HepG2 (cell line): Measurements from ENCODE around the gene CLCN2. TPM values are rescaled to one million over a fixed set of nuclear protein-coding genes. Genes with fewer than 3 reads are reported as not detected.

Source experiments
- ATF7 ChIP-seq, 2 experiments: fragments of 450-650 bp in 1 of 2; sonication (generic) in 1 of 2; formaldehyde crosslinking in 1 of 2; IDR thresholded peaks; 2 replicates each; pipeline versions ENCODE4 v1.4.0 to v1.6.1; 2016 to 2020; ENCODE audit warnings: antibody characterized with exemption in 1 of 2, mild to moderate bottlenecking in 1 of 2, missing genetic modification reagents in 1 of 2
- ATRX ChIP-seq: sonication (generic); formaldehyde crosslinking; IDR thresholded peaks from 2 replicates; pipeline ENCODE4 v1.4.0; 2020; ENCODE audit warnings: missing genetic modification reagents, borderline replicate concordance
- EEA1 ChIP-seq: sonication (generic); formaldehyde crosslinking; IDR thresholded peaks from 2 replicates; pipeline ENCODE4 v1.5.1; 2020; ENCODE audit warnings: mild to moderate bottlenecking, missing genetic modification reagents, borderline replicate concordance
- HOXD1 ChIP-seq: sonication (generic); formaldehyde crosslinking; IDR thresholded peaks from 2 replicates; pipeline ENCODE4 v1.5.0; 2020; ENCODE audit warnings: missing genetic modification reagents
- MYNN ChIP-seq: sonication (generic); formaldehyde crosslinking; IDR thresholded peaks from 2 replicates; pipeline ENCODE4 v1.4.0; 2020; ENCODE audit warnings: mild to moderate bottlenecking, low read depth, missing genetic modification reagents
- NCOR1 ChIP-seq: fragments of 200-600 bp; sonication (generic); IDR thresholded peaks from 2 replicates; pipeline ENCODE4 v1.7.0; 2017; ENCODE audit warnings: antibody characterized with exemption, low read length, borderline replicate concordance
- POLR2AphosphoS2 ChIP-seq: IDR thresholded peaks from 2 replicates; pipeline ENCODE4 v1.6.1; 2011; ENCODE audit warnings: low read depth, low read length, improper control_type of control experiment
- SIN3A ChIP-seq: IDR thresholded peaks from 2 replicates; pipeline ENCODE4 v1.6.1; 2011; ENCODE audit warnings: low read depth, mild to moderate bottlenecking, control low read depth, low read length, borderline replicate concordance
- SMARCC2 ChIP-seq: fragments of 450-650 bp; IDR thresholded peaks from 2 replicates; pipeline ENCODE4 v1.6.1; 2017; ENCODE audit warnings: antibody characterized with exemption, mild to moderate bottlenecking
- SRSF4 ChIP-seq: fragments of 200-400 bp; formaldehyde crosslinking; IDR thresholded peaks from one replicate; pipeline ENCODE4 v1.6.1; 2018; ENCODE audit warnings: mild to moderate bottlenecking, low read depth, low read length, moderate library complexity; ENCODE audit not compliant: poor library complexity, severe bottlenecking
- TCF7L2 ChIP-seq: IDR thresholded peaks from 2 replicates; pipeline ENCODE4 v1.6.1; 2011; ENCODE audit warnings: mild to moderate bottlenecking, low read depth, low read length, moderate library complexity
- WIZ ChIP-seq: sonication (generic); formaldehyde crosslinking; IDR thresholded peaks from 2 replicates; pipeline ENCODE4 v1.5.1; 2020; ENCODE audit warnings: mild to moderate bottlenecking, missing genetic modification reagents
- ZBTB7B ChIP-seq: sonication (generic); formaldehyde crosslinking; IDR thresholded peaks from 2 replicates; pipeline ENCODE4 v1.4.0; 2020; ENCODE audit warnings: missing genetic modification reagents
- ZFP36 ChIP-seq: fragments of 150-350 bp; IDR thresholded peaks from 2 replicates; pipeline ENCODE4 v1.6.1; 2018; ENCODE audit warnings: borderline replicate concordance, low read length, low read depth; ENCODE audit not compliant: partially characterized antibody
- ZFY ChIP-seq: sonication (generic); formaldehyde crosslinking; IDR thresholded peaks from 2 replicates; pipeline ENCODE4 v1.4.0; 2020; ENCODE audit warnings: missing genetic modification reagents
- ZNF337 ChIP-seq: sonication (generic); formaldehyde crosslinking; IDR thresholded peaks from 2 replicates; pipeline ENCODE4 v1.5.1; 2020; ENCODE audit warnings: missing genetic modification reagents, low read depth, mild to moderate bottlenecking, borderline replicate concordance
- ZNF562 ChIP-seq: sonication (generic); formaldehyde crosslinking; IDR thresholded peaks from 2 replicates; pipeline ENCODE4 v1.8.0; 2022; ENCODE audit warnings: missing genetic modification reagents, borderline replicate concordance
- ZNF768 ChIP-seq: sonication (generic); formaldehyde crosslinking; IDR thresholded peaks from 2 replicates; pipeline ENCODE4 v1.4.0; 2020; ENCODE audit warnings: missing genetic modification reagents
- ZNF781 ChIP-seq: sonication (generic); formaldehyde crosslinking; IDR thresholded peaks from 2 replicates; pipeline ENCODE4 v1.5.1; 2020; ENCODE audit warnings: borderline replicate concordance, mild to moderate bottlenecking, missing genetic modification reagents; ENCODE audit errors: not compliant biosample characterization
- ZSCAN21 ChIP-seq: sonication (generic); formaldehyde crosslinking; IDR thresholded peaks from 2 replicates; pipeline ENCODE4 v1.8.0; 2022; ENCODE audit warnings: mild to moderate bottlenecking, missing genetic modification reagents, moderate library complexity, borderline replicate concordance
- polyA plus RNA-seq, 8 experiments: library from polyadenylated mRNA; depleted of rRNA in 3 of 8; stranded (reverse) in 7 of 8; unstranded in 1 of 8; fragments of >200 nt; fragmentation: Illumina TruSeq in 4 of 8; extraction: Trizol in 4 of 8; gene quantifications; 2 replicates each; pipeline versions ENCODE4 v1.2.1 to v1.2.3, GENCODE V29; 2011 to 2016; ENCODE audit warnings: low read depth in 4 of 8, missing spikeins in 1 of 8, mixed read lengths in 1 of 8; ENCODE audit not compliant: insufficient read depth in 1 of 8
- total RNA-seq, 5 experiments: library from RNA; depleted of rRNA; stranded (reverse); fragments of >200 nt; fragmentation: Illumina TruSeq; extraction: Trizol; gene quantifications; 2 replicates each; pipeline ENCODE4 v1.2.3, GENCODE V29; 2016; ENCODE audit warnings: low read depth in 1 of 5
- TF ChIP-seq, protein P1 (sequence below): sonication (generic); formaldehyde crosslinking; IDR thresholded peaks from 2 replicates; pipeline ENCODE4 v1.5.0; 2020; ENCODE audit warnings: missing genetic modification reagents, mild to moderate bottlenecking, borderline replicate concordance
- TF ChIP-seq, protein P2 (sequence below): sonication (generic); formaldehyde crosslinking; IDR thresholded peaks from 2 replicates; pipeline ENCODE4 v1.4.0; 2020; ENCODE audit warnings: missing genetic modification reagents, borderline replicate concordance
- TF ChIP-seq, protein P3 (sequence below): sonication (generic); formaldehyde crosslinking; IDR thresholded peaks from 2 replicates; pipeline ENCODE4 v1.4.0; 2020; ENCODE audit warnings: low read depth, mild to moderate bottlenecking, missing genetic modification reagents
- TF ChIP-seq, protein P4 (sequence below): sonication (generic); formaldehyde crosslinking; IDR thresholded peaks from 2 replicates; pipeline ENCODE4 v1.8.0; 2023; ENCODE audit warnings: mild to moderate bottlenecking, missing genetic modification reagents

Gene CLCN2
- total and polyA plus RNA-seq, 2 of the 13 experiments (the other 11 are each of a cell fraction or from before 2014, with no cell fraction given) = 11.4 to 13.5 TPM

DNA sequence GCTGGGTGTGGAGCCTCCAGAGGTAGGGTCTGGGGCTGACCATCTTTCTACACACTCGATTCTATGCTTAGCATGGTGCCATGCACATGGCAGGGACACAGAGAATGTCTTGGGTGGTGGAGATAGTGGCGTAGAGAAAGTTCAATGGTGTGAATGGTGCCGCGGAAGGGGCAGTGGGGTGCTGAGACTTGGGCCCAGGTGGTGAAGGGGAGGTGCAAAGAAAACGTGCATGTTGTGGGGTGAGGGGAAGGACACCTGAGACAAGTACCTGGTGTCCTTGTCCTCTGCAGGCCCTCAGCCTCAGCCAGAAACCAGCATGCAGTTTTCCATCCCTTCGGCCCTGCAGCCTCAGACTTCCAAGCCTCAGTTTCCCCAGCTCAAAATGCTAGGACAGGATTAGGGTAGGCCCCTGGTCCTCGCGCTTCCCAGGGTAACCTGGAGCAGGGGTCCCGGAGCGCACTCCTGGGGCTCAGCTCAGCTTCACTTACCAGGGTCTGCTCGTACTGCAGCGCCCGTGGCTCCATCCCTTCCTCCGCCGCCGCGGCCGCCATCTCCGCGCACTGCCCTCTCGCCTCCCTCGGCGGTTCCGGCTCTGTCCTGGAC lies 375 bp downstream of the CLCN2 start (continued):
- TF ChIP-seq WIZ (CRISPR knock-in tag) (no peak), SIN3A (no peak), HOXD1 (CRISPR knock-in tag) (no peak), NCOR1 (no peak), ZFY (CRISPR knock-in tag) (no peak), ZSCAN21 (no peak), SRSF4 (no peak), ZNF337 (CRISPR knock-in tag) (no peak), ZNF562 (CRISPR knock-in tag) (no peak), EEA1 (CRISPR knock-in tag) (no peak), MYNN (CRISPR knock-in tag) (no peak), ATRX (CRISPR knock-in tag) (no peak), ZFP36 (no peak), TCF7L2 (no peak), ZNF781 (CRISPR knock-in tag) (no peak), ZBTB7B (CRISPR knock-in tag) (peak; percentile 12; the same call in 1 of the 2 replicates), SMARCC2 (no peak), ZNF768 (CRISPR knock-in tag) (peak; percentile 40; the same call in 1 of the 2 replicates), POLR2AphosphoS2 (no peak), ATF7 (IDR thresholded peaks at IDR 0.05) (no peak), ATF7 (CRISPR knock-in tag; IDR thresholded peaks at IDR 0.05) (no peak)
- TF ChIP-seq, protein P1, sequence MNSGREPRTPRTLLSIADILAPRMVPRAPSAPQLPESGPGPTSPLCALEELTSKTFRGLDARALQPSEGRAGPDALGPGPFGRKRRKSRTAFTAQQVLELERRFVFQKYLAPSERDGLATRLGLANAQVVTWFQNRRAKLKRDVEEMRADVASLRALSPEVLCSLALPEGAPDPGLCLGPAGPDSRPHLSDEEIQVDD (CRISPR knock-in tag) = no peak
- TF ChIP-seq, protein P2, sequence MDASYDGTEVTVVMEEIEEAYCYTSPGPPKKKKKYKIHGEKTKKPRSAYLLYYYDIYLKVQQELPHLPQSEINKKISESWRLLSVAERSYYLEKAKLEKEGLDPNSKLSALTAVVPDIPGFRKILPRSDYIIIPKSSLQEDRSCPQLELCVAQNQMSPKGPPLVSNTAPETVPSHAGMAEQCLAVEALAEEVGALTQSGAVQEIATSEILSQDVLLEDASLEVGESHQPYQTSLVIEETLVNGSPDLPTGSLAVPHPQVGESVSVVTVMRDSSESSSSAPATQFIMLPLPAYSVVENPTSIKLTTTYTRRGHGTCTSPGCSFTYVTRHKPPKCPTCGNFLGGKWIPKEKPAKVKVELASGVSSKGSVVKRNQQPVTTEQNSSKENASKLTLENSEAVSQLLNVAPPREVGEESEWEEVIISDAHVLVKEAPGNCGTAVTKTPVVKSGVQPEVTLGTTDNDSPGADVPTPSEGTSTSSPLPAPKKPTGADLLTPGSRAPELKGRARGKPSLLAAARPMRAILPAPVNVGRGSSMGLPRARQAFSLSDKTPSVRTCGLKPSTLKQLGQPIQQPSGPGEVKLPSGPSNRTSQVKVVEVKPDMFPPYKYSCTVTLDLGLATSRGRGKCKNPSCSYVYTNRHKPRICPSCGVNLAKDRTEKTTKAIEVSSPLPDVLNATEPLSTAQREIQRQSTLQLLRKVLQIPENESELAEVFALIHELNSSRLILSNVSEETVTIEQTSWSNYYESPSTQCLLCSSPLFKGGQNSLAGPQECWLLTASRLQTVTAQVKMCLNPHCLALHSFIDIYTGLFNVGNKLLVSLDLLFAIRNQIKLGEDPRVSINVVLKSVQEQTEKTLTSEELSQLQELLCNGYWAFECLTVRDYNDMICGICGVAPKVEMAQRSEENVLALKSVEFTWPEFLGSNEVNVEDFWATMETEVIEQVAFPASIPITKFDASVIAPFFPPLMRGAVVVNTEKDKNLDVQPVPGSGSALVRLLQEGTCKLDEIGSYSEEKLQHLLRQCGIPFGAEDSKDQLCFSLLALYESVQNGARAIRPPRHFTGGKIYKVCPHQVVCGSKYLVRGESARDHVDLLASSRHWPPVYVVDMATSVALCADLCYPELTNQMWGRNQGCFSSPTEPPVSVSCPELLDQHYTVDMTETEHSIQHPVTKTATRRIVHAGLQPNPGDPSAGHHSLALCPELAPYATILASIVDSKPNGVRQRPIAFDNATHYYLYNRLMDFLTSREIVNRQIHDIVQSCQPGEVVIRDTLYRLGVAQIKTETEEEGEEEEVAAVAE = no peak
- TF ChIP-seq, protein P3, sequence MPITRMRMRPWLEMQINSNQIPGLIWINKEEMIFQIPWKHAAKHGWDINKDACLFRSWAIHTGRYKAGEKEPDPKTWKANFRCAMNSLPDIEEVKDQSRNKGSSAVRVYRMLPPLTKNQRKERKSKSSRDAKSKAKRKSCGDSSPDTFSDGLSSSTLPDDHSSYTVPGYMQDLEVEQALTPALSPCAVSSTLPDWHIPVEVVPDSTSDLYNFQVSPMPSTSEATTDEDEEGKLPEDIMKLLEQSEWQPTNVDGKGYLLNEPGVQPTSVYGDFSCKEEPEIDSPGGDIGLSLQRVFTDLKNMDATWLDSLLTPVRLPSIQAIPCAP (CRISPR knock-in tag) = no peak
- TF ChIP-seq, protein P4, sequence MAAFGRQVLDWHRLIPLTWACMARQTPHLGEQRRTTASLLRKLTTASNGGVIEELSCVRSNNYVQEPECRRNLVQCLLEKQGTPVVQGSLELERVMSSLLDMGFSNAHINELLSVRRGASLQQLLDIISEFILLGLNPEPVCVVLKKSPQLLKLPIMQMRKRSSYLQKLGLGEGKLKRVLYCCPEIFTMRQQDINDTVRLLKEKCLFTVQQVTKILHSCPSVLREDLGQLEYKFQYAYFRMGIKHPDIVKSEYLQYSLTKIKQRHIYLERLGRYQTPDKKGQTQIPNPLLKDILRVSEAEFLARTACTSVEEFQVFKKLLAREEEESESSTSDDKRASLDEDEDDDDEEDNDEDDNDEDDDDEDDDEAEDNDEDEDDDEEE (CRISPR knock-in tag) = peak; percentile 55; the same call in 1 of the 2 replicates
